Smooth muscle cell (in vitro differentiated cells): ENCODE data around the gene MAMLD1. TPM values are rescaled to one million over a fixed set of nuclear protein-coding genes. Genes with fewer than 3 reads are reported as not detected.

Experiments
- DNase-seq: peaks from one replicate; lab custom pipeline; 2025; ENCODE audit not compliant: unreplicated experiment; lab: John Stamatoyannopoulos, UW
- H2AFZ ChIP-seq: fragments of 200-600 bp; sonication (generic); 2 replicates; pipeline ENCODE4 v1.6.0; 2016; ENCODE audit warnings: antibody characterized with exemption, low read depth, mild to moderate bottlenecking
- H3F3A ChIP-seq: fragments of 200-600 bp; sonication (generic); 2 replicates; pipeline ENCODE4 v1.6.0; 2017; ENCODE audit warnings: antibody characterized with exemption, low read depth
- H3K27ac ChIP-seq: fragments of 200-600 bp; sonication (generic); 2 replicates; pipeline ENCODE4 v1.5.1; 2016; ENCODE audit warnings: low read depth, mild to moderate bottlenecking
- H3K27me3 ChIP-seq: fragments of 200-600 bp; sonication (generic); 2 replicates; pipeline ENCODE4 v1.6.1; 2016; ENCODE audit warnings: low read depth, mild to moderate bottlenecking
- H3K36me3 ChIP-seq: fragments of 200-600 bp; sonication (generic); 2 replicates; pipeline ENCODE4 v1.5.1; 2016; ENCODE audit warnings: low read depth
- H3K4me1 ChIP-seq: fragments of 200-600 bp; sonication (generic); 2 replicates; pipeline ENCODE4 v1.5.1; 2016; ENCODE audit warnings: low read depth
- H3K4me2 ChIP-seq: fragments of 200-600 bp; sonication (generic); 2 replicates; pipeline ENCODE4 v1.6.0; 2016; ENCODE audit warnings: mild to moderate bottlenecking
- H3K4me3 ChIP-seq: fragments of 200-600 bp; sonication (generic); 2 replicates; pipeline ENCODE4 v1.5.1; 2016; ENCODE audit warnings: mild to moderate bottlenecking
- H3K79me2 ChIP-seq: fragments of 200-600 bp; sonication (generic); 2 replicates; pipeline ENCODE4 v1.6.0; 2016; ENCODE audit warnings: low read depth, mild to moderate bottlenecking
- H3K9ac ChIP-seq: fragments of 200-600 bp; sonication (generic); 2 replicates; pipeline ENCODE4 v1.6.0; 2016; ENCODE audit warnings: low read depth
- H3K9me3 ChIP-seq: fragments of 200-600 bp; sonication (generic); replicated peaks from 2 replicates; pipeline ENCODE4 v1.5.1; 2016; ENCODE audit warnings: low read depth
- H4K20me1 ChIP-seq: fragments of 200-600 bp; sonication (generic); 2 replicates; pipeline ENCODE4 v1.6.0; 2016; ENCODE audit warnings: low read depth
- WGBS: methylation state at CpG from one replicate; pipeline ENCODE4 v1.1.7; 2016; ENCODE audit warnings: low lambda C conversion rate; 5-methylcytosine and 5-hydroxymethylcytosine counted together
- polyA plus RNA-seq: library from polyadenylated mRNA; unstranded; fragments of >200 nt; fragmentation: Nextera tagmentation; extraction: Ambion mirVana; gene quantifications from 2 replicates; pipeline ENCODE4 v1.2.1, GENCODE V29; 2016
- total RNA-seq: library from RNA; depleted of rRNA; stranded (reverse); fragments of >200 nt; gene quantifications from 2 replicates; pipeline ENCODE4 v1.2.3, GENCODE V29; 2014
- TF ChIP-seq, protein P1 (sequence below): fragments of 200-600 bp; sonication (generic); IDR thresholded peaks from 2 replicates; pipeline ENCODE4 v1.5.1; 2017; ENCODE audit warnings: borderline replicate concordance, mild to moderate bottlenecking, antibody characterized with exemption; ENCODE audit not compliant: insufficient read depth, poor library complexity, severe bottlenecking

Gene MAMLD1
- total and polyA plus RNA-seq, 2 experiments from 2014 or later = 2.4 to 3.8 TPM

DNA sequence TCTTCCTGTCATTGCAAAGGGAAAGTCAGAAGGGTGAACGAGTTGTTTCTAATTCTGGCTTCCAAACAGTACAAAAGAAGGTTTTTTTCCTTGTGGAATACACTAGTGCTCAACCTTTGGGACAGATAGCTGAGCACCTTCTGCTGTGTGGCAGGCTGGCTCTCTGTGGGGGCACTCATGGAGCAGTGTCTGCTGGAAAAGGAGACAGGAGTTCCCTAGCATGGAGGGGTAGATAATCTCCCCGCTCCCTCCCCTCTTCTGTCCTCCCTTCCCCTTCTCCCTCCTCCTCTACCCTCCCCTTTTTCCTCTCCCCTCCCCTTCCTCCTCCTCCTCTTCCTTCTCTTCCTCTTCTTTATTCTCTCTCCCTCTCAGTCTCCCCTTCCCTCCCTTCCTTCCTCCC lies 142.9 kb downstream of the MAMLD1 start:
- H2AFZ ChIP-seq = no peak overlapping the region
- no peaks in the 10 kb centered on the region for H3K79me2 ChIP-seq
- H4K20me1 ChIP-seq = no peaks in the 10 kb centered on the region
- H3K4me1 ChIP-seq = no peaks in the 10 kb centered on the region
- no peak overlapping the region for H3K4me2 ChIP-seq
- WGBS = 53% methylated on average over 2 of the region's 2 CpGs
- no peaks in the 10 kb centered on the region for H3K27me3 ChIP-seq
- TF ChIP-seq, protein P1, sequence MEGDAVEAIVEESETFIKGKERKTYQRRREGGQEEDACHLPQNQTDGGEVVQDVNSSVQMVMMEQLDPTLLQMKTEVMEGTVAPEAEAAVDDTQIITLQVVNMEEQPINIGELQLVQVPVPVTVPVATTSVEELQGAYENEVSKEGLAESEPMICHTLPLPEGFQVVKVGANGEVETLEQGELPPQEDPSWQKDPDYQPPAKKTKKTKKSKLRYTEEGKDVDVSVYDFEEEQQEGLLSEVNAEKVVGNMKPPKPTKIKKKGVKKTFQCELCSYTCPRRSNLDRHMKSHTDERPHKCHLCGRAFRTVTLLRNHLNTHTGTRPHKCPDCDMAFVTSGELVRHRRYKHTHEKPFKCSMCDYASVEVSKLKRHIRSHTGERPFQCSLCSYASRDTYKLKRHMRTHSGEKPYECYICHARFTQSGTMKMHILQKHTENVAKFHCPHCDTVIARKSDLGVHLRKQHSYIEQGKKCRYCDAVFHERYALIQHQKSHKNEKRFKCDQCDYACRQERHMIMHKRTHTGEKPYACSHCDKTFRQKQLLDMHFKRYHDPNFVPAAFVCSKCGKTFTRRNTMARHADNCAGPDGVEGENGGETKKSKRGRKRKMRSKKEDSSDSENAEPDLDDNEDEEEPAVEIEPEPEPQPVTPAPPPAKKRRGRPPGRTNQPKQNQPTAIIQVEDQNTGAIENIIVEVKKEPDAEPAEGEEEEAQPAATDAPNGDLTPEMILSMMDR = no peak
- no peak overlapping the region for H3K4me3 ChIP-seq
- no peak overlapping the region for H3K27ac ChIP-seq
- no peak overlapping the region for H3K9ac ChIP-seq
- no peaks in the 10 kb centered on the region for H3F3A ChIP-seq
- no peak for DNase-seq
- H3K9me3 ChIP-seq = no peaks in the 10 kb centered on the region
- no peaks in the 10 kb centered on the region for H3K36me3 ChIP-seq

DNA sequence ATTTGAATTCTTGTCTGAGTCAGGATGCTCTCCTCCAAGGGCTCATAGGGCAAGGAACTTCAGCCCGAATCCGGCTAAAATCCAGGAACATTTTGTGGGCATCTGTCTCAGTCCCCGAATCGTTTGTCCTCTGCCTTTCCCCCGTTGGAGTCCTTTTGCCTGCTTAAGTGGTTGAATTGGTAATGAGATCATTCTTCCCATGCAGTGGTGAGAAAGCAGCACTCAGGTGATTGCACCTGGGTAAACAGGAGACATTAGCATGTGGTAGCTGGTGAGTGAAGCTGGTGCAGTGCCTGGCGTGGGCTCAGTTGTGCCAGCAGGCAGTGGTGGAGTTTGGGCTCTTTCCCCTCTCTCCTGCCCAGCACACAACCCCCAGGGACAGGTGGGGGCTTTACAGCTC lies 143.4 kb downstream of the MAMLD1 start:
- Histone ChIP-seq H3F3A (no peaks in the 10 kb centered on the region), H3K4me1 (no peaks in the 10 kb centered on the region)
- 52% methylated on average over 6 of the region's 6 CpGs for WGBS

DNA sequence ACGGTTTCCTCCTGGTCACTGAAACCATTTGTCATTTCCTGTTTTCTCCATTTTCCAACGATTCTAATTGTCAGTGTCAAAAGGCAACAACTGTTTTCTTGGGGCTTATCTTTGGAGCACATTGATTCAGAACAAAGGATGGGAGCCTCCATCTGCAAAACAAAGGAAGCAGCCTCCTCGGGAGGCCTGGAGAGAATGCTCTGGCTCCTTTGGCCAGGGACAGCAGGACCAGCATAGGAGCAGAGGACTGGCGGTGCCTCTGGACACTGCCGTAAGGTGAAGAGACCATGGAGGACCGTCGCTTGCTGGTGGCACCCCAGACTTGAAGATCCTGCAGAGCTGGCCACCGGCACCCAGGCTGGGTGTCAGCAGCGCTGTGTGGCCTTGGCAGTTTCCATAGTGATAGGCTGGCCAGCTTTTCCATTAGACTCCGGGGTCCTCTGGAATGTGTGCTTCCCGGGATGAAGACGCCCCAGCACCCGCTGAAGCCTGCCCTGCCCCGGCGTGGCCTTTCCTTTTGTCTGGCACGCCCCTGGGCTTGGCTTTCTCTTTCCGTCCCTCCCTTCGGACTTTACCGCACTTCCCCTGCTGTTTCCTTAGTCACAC lies 144.2 kb downstream of the MAMLD1 start:
- H3K27me3 ChIP-seq = no peaks in the 10 kb centered on the region
- no peaks in the 10 kb centered on the region for H3K9me3 ChIP-seq
- no peak overlapping the region for H3K4me2 ChIP-seq
- DNase-seq = no peak
- no peaks in the 10 kb centered on the region for H3K36me3 ChIP-seq
- no peak overlapping the region for H3K9ac ChIP-seq
- TF ChIP-seq, protein P1 = no peak
- no peaks in the 10 kb centered on the region for H3K79me2 ChIP-seq
- no peaks in the 10 kb centered on the region for H3F3A ChIP-seq
- no peaks in the 10 kb centered on the region for H3K4me1 ChIP-seq
- no peak overlapping the region for H3K27ac ChIP-seq
- H3K4me3 ChIP-seq = no peak overlapping the region
- WGBS = 62% methylated on average over 19 of the region's 19 CpGs
- no peak overlapping the region for H2AFZ ChIP-seq
- H4K20me1 ChIP-seq = no peaks in the 10 kb centered on the region

More for the DNA sequence above, 143.4 kb downstream of the MAMLD1 start:
- Histone ChIP-seq H3K4me2 (no peak overlapping the region), H3K36me3 (no peaks in the 10 kb centered on the region), H3K9me3 (no peaks in the 10 kb centered on the region), H3K27ac (no peak overlapping the region), H3K4me3 (no peak overlapping the region), H3K27me3 (no peaks in the 10 kb centered on the region), H3K79me2 (no peaks in the 10 kb centered on the region), H2AFZ (no peak overlapping the region), H3K9ac (no peak overlapping the region), H4K20me1 (no peaks in the 10 kb centered on the region)
- TF ChIP-seq, protein P1 = no peak
- DNase-seq = no peak

DNA sequence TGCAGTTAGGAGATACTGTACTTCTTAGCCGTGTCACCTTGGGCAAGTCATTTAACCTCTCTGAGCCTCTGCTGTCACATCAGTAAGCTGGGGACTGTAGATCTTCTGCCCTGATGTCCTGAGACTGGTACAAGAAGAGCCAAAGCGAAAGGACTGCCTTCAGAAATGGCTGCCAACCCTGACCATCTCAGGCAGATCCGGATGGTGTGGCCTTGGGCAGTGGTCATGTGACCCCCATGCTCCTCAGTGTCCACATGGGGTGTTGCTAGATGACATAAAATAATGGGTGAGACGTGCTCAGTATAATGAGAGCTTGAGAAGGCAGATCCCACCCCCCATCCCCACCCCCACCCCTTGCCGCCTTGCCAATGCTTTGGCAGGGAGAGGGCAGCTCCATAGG lies 144.9 kb downstream of the MAMLD1 start:
- no peaks in the 10 kb centered on the region for H3K27me3 ChIP-seq
- no peaks in the 10 kb centered on the region for H4K20me1 ChIP-seq
- H3K4me2 ChIP-seq = no peak overlapping the region
- H3K9ac ChIP-seq = no peak overlapping the region
- no peak overlapping the region for H3K4me3 ChIP-seq
- WGBS = 70% methylated on average over 5 of the region's 5 CpGs
- H3K27ac ChIP-seq = no peak overlapping the region
- DNase-seq = no peak
- TF ChIP-seq, protein P1 = no peak
- H3K4me1 ChIP-seq = no peaks in the 10 kb centered on the region
- no peaks in the 10 kb centered on the region for H3F3A ChIP-seq
- H2AFZ ChIP-seq = no peak overlapping the region
- no peaks in the 10 kb centered on the region for H3K36me3 ChIP-seq
- H3K79me2 ChIP-seq = no peaks in the 10 kb centered on the region
- H3K9me3 ChIP-seq = no peaks in the 10 kb centered on the region
